ENCODE results near the gene ENO3.

GRCh38 chr17:4971826-4972225 is 20.9 kb downstream of the ENO3 start:
- TF ChIP-seq CTCF (IDR thresholded peaks at IDR 0.05), result no peak
- TF ChIP-seq POLR2A (IDR thresholded peaks at IDR 0.05), result no peak

Measured in tibial nerve (tissue), 3 donors.